Esophagus squamous epithelium (tissue), 4 donors: Measurements from ENCODE around the gene C10orf53.

Experiments used
- POLR2A ChIP-seq, 4 donors: fragments of 450-650 bp; IDR thresholded peaks; one replicate each; pipeline ENCODE4 v1.6.1; 2017; ENCODE audit warnings: antibody characterized with exemption in 4 of 4, mild to moderate bottlenecking in 4 of 4, moderate library complexity in 3 of 4
- TF ChIP-seq, protein P1 (sequence below), 6 experiments: fragments of 450-650 bp in 4 of 6; fragments of 200-600 bp in 2 of 6; sonication (generic) in 2 of 6; IDR thresholded peaks; one replicate each; pipeline ENCODE4 v1.5.1; 2016 to 2019; ENCODE audit warnings: antibody characterized with exemption in 6 of 6, mild to moderate bottlenecking in 4 of 6, moderate library complexity in 4 of 6

DNA sequence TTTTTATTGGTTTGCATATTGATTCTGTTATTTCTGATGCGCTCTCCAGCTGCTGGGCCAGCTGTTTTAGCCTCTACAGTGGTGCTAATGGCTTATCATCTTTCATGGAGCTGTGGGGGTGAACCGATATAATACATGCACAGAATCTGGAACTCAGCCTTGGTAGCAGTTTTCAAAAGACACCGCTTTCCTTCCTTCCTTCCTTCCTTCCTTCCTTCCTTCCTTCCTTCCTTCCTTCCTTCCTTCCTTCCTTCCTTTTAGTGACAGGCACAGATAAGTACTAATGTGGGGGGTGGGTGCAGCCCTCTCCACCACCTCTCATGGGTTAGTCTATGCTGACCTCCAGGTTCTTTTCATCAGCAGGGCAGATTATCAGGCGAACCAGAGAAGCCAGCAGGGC, 31.9 kb upstream of the C10orf53 start:
- TF ChIP-seq, protein P1, sequence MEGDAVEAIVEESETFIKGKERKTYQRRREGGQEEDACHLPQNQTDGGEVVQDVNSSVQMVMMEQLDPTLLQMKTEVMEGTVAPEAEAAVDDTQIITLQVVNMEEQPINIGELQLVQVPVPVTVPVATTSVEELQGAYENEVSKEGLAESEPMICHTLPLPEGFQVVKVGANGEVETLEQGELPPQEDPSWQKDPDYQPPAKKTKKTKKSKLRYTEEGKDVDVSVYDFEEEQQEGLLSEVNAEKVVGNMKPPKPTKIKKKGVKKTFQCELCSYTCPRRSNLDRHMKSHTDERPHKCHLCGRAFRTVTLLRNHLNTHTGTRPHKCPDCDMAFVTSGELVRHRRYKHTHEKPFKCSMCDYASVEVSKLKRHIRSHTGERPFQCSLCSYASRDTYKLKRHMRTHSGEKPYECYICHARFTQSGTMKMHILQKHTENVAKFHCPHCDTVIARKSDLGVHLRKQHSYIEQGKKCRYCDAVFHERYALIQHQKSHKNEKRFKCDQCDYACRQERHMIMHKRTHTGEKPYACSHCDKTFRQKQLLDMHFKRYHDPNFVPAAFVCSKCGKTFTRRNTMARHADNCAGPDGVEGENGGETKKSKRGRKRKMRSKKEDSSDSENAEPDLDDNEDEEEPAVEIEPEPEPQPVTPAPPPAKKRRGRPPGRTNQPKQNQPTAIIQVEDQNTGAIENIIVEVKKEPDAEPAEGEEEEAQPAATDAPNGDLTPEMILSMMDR (IDR thresholded peaks at IDR 0.05) = no peak
- TF ChIP-seq POLR2A (IDR thresholded peaks at IDR 0.05) = no peak
